ENCODE measurements around the gene KIRREL1. TPM values are rescaled to one million over a fixed set of nuclear protein-coding genes. Genes with fewer than 3 reads are reported as not detected.

The KIRREL1 gene
- total RNA-seq, 4 donors from 2014 or later, result 8.2 to 18.3 (median 12.6) TPM

DNA sequence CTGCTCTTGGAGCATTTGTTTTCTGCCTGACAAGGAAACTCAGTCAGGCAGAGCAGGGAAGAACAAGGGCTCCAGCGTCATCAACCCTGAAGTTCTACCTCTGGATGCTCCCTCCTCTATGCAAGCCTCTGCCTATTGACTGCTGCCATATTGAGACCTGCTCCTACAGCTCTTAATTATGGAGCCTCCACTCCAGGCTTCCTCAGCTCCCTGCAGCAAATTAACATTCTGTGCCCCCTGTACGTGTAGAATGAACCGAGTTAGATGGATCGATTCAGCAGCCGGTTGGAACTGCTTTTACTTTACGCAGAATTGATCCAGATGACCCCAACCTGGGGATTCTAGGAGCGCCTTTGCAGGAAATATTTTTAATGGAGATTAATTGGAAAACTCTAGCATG is 68.7 kb downstream of the KIRREL1 start:
- intact Hi-C loops (cut with DNase I; ENCODE audit: low total_unique reads), result no loop called here
- in situ Hi-C loops (cut with MboI; ENCODE audit: low pct_ligation_motif_present in 1 of 4, low pct_unique_long_range_greater_than_20kb in 1 of 4, low sequenced_read_pairs in 3 of 4), result no loop called here
- Histone ChIP-seq H3K9me3 (no peaks in the 10 kb centered on the region), H3K27me3 (no peaks in the 10 kb centered on the region), H3K4me3 (no peak overlapping the region), H3K4me1 (peaks cover 0 to 4% (median 0%) of the 10 kb centered on the region in 4 donors), H3K27ac (no peak overlapping the region), H3K36me3 (no peaks in the 10 kb centered on the region)
- 89 to 93% methylated on average over 6 to 7 of the region's 7 CpGs for WGBS, 2 donors (ENCODE audit: low coverage in 1 of 2)
- no peak for DNase-seq
- TF ChIP-seq EP300 (IDR thresholded peaks at IDR 0.05; ENCODE audit: low read depth), result no peak
- no peak for TF ChIP-seq POLR2AphosphoS5 (IDR thresholded peaks at IDR 0.05)
- TF ChIP-seq POLR2A (IDR thresholded peaks at IDR 0.05), result no peak
- TF ChIP-seq, protein P1, sequence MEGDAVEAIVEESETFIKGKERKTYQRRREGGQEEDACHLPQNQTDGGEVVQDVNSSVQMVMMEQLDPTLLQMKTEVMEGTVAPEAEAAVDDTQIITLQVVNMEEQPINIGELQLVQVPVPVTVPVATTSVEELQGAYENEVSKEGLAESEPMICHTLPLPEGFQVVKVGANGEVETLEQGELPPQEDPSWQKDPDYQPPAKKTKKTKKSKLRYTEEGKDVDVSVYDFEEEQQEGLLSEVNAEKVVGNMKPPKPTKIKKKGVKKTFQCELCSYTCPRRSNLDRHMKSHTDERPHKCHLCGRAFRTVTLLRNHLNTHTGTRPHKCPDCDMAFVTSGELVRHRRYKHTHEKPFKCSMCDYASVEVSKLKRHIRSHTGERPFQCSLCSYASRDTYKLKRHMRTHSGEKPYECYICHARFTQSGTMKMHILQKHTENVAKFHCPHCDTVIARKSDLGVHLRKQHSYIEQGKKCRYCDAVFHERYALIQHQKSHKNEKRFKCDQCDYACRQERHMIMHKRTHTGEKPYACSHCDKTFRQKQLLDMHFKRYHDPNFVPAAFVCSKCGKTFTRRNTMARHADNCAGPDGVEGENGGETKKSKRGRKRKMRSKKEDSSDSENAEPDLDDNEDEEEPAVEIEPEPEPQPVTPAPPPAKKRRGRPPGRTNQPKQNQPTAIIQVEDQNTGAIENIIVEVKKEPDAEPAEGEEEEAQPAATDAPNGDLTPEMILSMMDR (IDR thresholded peaks at IDR 0.05), result no peak

DNA sequence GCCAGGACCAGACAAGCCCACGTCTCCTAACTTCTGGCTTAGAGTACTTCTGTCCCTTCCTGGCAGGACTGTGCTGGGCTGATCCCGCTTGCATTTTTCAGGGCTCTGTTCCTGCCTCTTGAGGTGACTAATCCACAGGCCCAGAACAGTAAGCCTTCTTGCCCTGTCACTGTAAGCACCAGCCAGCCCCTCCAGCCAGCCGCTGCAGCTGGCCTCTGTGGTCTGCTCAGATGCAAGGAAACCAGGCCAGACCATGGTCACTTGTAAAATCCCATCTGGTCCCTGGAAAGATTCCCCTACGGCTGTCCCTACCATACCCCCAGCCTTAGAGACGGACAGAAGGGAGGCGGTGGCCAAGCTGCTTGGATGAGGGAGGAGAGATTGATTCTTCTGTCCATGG is 74.2 kb downstream of the KIRREL1 start:
- WGBS, 2 donors (ENCODE audit: low coverage in 1 of 2), result 64% methylated on average over 6 of the region's 6 CpGs; no CpG with 5 or more reads in 1 of the 2 donors
- Histone ChIP-seq H3K9me3 (no peaks in the 10 kb centered on the region), H3K4me1 (peaks cover 0 to 24% (median 17%) of the 10 kb centered on the region in 4 donors), H3K27ac (peak overlapping the region in 1 of 4 donors; percentile 5), H3K36me3 (no peaks in the 10 kb centered on the region), H3K4me3 (no peak overlapping the region), H3K27me3 (no peaks in the 10 kb centered on the region)
- in situ Hi-C loops (cut with MboI; ENCODE audit: low pct_ligation_motif_present in 1 of 4, low pct_unique_long_range_greater_than_20kb in 1 of 4, low sequenced_read_pairs in 3 of 4), result no loop called here
- intact Hi-C loops (cut with DNase I; ENCODE audit: low total_unique reads), result no loop called here
- DNase-seq, result peak; percentile 10
- TF ChIP-seq EP300 (IDR thresholded peaks at IDR 0.05; ENCODE audit: low read depth), result no peak

DNA sequence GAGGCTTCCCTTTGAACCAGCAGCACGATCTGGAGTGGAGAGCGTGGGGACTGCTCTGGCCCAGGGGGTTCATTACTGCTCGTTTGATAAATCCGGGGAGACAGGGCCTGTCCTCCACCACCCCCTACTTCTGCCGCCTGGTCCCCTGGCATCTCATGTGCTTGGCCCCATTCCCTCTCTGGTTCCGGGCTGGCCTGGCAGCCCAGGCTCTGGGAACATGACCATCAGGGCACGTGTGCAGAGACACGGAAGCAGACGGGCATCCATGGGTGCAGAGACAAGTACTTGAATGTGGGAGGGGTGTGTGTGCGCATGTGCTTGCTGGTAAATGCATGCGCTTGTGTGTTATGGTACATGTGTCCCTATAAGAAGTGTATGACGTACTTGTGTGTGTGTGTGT is 75.5 kb downstream of the KIRREL1 start:
- Histone ChIP-seq H3K4me1 (peaks cover 0 to 24% (median 17%) of the 10 kb centered on the region in 4 donors), H3K27ac (no peak overlapping the region), H3K27me3 (no peaks in the 10 kb centered on the region), H3K4me3 (no peak overlapping the region), H3K9me3 (no peaks in the 10 kb centered on the region), H3K36me3 (no peaks in the 10 kb centered on the region)
- no peak for TF ChIP-seq POLR2AphosphoS5 (IDR thresholded peaks at IDR 0.05)
- TF ChIP-seq POLR2A (IDR thresholded peaks at IDR 0.05), result no peak
- TF ChIP-seq EP300 (IDR thresholded peaks at IDR 0.05; ENCODE audit: low read depth), result no peak
- TF ChIP-seq, protein P1 (IDR thresholded peaks at IDR 0.05), result no peak
- WGBS, 2 donors (ENCODE audit: low coverage in 1 of 2), result 70% methylated on average over 12 of the region's 12 CpGs; no CpG with 5 or more reads in 1 of the 2 donors
- in situ Hi-C loops (cut with MboI; ENCODE audit: low pct_ligation_motif_present in 1 of 4, low pct_unique_long_range_greater_than_20kb in 1 of 4, low sequenced_read_pairs in 3 of 4), result no loop called here
- no peak for DNase-seq
- intact Hi-C loops (cut with DNase I; ENCODE audit: low total_unique reads), result no loop called here

DNA sequence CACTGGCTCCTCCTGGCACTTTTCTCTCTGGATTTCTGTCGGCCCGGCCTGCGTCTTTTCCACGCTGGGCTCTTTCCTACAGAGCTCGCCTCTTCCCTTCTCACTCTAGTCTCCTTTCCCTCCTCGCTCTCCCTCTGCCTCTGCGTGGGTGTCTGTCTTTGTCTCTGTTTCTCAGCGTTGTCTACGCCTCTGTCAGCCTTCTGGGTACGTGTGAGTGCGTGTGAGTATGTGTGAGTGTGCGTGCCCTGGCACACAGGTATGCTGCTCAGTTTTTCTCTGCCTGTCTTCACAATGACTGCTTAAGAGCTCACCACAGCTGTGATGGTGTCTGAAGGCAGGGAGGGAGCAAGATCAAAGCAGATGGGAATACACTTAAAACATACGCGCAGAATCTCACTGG is 77.7 kb downstream of the KIRREL1 start:
- Histone ChIP-seq H3K4me3 (no peak overlapping the region), H3K4me1 (peaks cover 0 to 24% (median 17%) of the 10 kb centered on the region in 4 donors), H3K27me3 (no peaks in the 10 kb centered on the region), H3K27ac (no peak overlapping the region), H3K9me3 (no peaks in the 10 kb centered on the region), H3K36me3 (no peaks in the 10 kb centered on the region)
- in situ Hi-C loops (cut with MboI; ENCODE audit: low pct_ligation_motif_present in 1 of 4, low pct_unique_long_range_greater_than_20kb in 1 of 4, low sequenced_read_pairs in 3 of 4) (no loop called here), intact Hi-C loops (cut with DNase I; ENCODE audit: low total_unique reads) (no loop called here)
- 76 to 81% methylated on average over 11 to 14 of the region's 14 CpGs for WGBS, 2 donors (ENCODE audit: low coverage in 1 of 2)
- no peak for DNase-seq
- TF ChIP-seq POLR2AphosphoS5 (IDR thresholded peaks at IDR 0.05), result no peak
- TF ChIP-seq POLR2A (IDR thresholded peaks at IDR 0.05), result no peak
- no peak for TF ChIP-seq EP300 (IDR thresholded peaks at IDR 0.05; ENCODE audit: low read depth)
- TF ChIP-seq, protein P1 (IDR thresholded peaks at IDR 0.05), result no peak

DNA sequence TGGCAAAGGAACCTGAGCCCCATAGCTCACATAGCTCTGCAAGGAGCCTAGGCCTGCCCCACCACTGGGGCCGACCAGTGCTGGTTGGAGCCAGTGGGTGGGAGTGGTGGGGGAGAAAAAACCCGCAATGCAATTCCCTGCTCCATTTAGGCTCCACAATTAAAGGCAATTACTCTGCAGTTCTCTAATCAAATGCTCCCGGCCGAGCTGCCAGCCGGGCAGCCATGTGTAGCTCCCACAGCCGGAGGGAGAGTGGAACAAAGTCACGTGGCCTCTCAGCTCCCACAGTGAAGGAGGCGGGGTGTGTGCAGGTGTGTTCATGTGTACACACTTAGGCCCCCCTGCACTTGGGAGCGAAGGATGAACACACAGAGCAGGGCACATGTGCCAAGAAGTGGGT is 81.6 kb downstream of the KIRREL1 start:
- Histone ChIP-seq H3K9me3 (no peaks in the 10 kb centered on the region), H3K27ac (no peak overlapping the region), H3K4me1 (no peaks in the 10 kb centered on the region), H3K4me3 (no peak overlapping the region), H3K27me3 (no peaks in the 10 kb centered on the region), H3K36me3 (no peaks in the 10 kb centered on the region)
- no peak for DNase-seq
- WGBS, 2 donors (ENCODE audit: low coverage in 1 of 2), result 64 to 100% methylated on average over 1 to 9 of the region's 9 CpGs
- intact Hi-C loops (cut with DNase I; ENCODE audit: low total_unique reads) (no loop called here), in situ Hi-C loops (cut with MboI; ENCODE audit: low pct_ligation_motif_present in 1 of 4, low pct_unique_long_range_greater_than_20kb in 1 of 4, low sequenced_read_pairs in 3 of 4) (loop anchor here in 1 of 4 donors (25.0 kb wide), 1 partner anchor 88 kb away; the partner anchor contains the start of gene KIRREL1)
- TF ChIP-seq EP300 (IDR thresholded peaks at IDR 0.05; ENCODE audit: low read depth) (no peak), POLR2A (IDR thresholded peaks at IDR 0.05) (no peak), POLR2AphosphoS5 (IDR thresholded peaks at IDR 0.05) (no peak)
- TF ChIP-seq, protein P1 (IDR thresholded peaks at IDR 0.05), result no peak

All from transverse colon (tissue), 4 donors.